Measurements from ENCODE around the gene SYT13.

The SYT13 gene

DNA sequence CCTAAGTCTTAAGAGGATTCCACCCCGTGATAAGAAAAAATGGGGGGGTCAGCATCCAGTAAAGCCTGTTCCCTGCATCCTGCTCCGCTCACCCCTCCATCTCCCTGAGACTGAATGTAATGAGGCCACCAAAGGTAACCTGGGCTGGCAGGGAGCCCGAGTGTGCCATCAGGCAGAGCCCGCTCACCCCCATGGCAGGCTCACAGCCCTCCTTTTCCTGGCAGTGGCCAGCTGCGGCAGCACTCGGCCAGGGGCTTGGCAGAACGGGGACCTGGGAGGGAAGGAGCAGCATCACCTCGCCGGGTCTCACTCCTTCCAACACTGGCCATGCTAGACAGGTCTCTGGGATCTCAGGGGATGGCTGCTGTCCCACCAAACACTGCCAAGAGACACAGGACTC lies 75.3 kb downstream of the SYT13 start:
- Histone ChIP-seq H3K27ac (ENCODE audit: low read depth, low read length, poor library complexity, severe bottlenecking) (no peak overlapping the region), H3K4me2 (ENCODE audit: low read length) (no peak overlapping the region), H3K4me1 (ENCODE audit: insufficient read depth, low read length, severe bottlenecking) (no peaks in the 10 kb centered on the region), H3K79me2 (ENCODE audit: insufficient read depth, low read length) (no peaks in the 10 kb centered on the region), H3K9me2 (ENCODE audit: low read depth, low read length) (no peaks in the 10 kb centered on the region), H3K9ac (ENCODE audit: low read length) (no peak overlapping the region), H3K27me3 (ENCODE audit: insufficient read depth, low read length) (no peaks in the 10 kb centered on the region), H3K36me3 (ENCODE audit: insufficient read depth, low read length) (no peaks in the 10 kb centered on the region), H4K20me1 (ENCODE audit: insufficient read depth, low read length) (no peaks in the 10 kb centered on the region), H3K9me3 (ENCODE audit: low read length) (no peaks in the 10 kb centered on the region), H2AFZ (ENCODE audit: low read length) (no peak overlapping the region), H3F3A (ENCODE audit: insufficient read depth, low read length) (no peaks in the 10 kb centered on the region), H3K4me3 (ENCODE audit: low read depth, low read length, poor library complexity, severe bottlenecking) (no peak overlapping the region)
- TF ChIP-seq, protein P1, sequence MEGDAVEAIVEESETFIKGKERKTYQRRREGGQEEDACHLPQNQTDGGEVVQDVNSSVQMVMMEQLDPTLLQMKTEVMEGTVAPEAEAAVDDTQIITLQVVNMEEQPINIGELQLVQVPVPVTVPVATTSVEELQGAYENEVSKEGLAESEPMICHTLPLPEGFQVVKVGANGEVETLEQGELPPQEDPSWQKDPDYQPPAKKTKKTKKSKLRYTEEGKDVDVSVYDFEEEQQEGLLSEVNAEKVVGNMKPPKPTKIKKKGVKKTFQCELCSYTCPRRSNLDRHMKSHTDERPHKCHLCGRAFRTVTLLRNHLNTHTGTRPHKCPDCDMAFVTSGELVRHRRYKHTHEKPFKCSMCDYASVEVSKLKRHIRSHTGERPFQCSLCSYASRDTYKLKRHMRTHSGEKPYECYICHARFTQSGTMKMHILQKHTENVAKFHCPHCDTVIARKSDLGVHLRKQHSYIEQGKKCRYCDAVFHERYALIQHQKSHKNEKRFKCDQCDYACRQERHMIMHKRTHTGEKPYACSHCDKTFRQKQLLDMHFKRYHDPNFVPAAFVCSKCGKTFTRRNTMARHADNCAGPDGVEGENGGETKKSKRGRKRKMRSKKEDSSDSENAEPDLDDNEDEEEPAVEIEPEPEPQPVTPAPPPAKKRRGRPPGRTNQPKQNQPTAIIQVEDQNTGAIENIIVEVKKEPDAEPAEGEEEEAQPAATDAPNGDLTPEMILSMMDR (IDR thresholded peaks at IDR 0.05; ENCODE audit: low read length): no peak
- no peak for TF ChIP-seq EZH2 (IDR thresholded peaks at IDR 0.05; ENCODE audit: borderline replicate concordance, low read length)

DNA sequence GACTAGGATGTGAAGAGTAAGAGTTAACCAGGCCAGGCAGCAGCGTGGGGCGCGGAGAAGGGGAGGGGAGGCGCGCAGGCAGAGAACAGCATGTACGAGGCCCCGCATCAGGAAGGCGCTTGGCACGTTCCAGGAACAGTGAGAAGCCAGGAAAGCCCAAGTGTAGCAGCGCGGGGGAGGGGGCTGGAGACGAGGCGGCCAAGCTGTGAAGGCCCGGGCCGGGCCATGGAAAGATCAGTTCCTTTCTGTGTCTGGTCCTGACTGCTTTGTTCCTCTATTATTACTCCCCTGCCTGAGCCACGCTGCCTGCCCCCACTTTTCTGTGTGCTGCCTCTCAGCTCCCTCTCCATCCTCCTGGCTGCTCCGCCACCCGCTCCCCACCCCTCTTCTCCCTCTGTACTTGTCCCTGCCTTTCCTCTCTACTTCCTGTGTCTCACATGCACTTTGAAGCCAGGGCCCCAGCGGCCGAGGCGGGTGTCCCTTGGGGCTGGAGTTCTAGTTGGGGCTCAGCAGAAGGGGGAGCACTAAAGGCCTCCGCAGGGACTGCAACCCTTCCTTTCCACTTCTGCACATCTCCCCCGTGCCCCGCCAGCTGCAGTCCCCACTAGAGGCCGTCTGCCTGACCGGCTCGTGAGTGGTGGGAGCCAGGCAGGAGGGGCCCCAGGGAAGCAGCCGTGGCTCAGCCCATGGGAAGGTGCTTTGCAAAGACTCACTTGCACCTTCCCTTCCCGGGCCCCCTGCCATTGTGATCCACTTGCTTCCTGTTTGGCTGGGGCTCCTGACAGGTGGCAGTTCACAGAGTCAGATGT lies 76.0 kb downstream of the SYT13 start:
- H3K9ac ChIP-seq (ENCODE audit: low read length): no peak overlapping the region
- no peaks in the 10 kb centered on the region for H3F3A ChIP-seq (ENCODE audit: insufficient read depth, low read length)
- no peak overlapping the region for H3K4me3 ChIP-seq (ENCODE audit: low read depth, low read length, poor library complexity, severe bottlenecking)
- no peaks in the 10 kb centered on the region for H3K79me2 ChIP-seq (ENCODE audit: insufficient read depth, low read length)
- no peaks in the 10 kb centered on the region for H3K4me1 ChIP-seq (ENCODE audit: insufficient read depth, low read length, severe bottlenecking)
- H3K4me2 ChIP-seq (ENCODE audit: low read length): no peak overlapping the region
- no peaks in the 10 kb centered on the region for H3K9me2 ChIP-seq (ENCODE audit: low read depth, low read length)
- no peaks in the 10 kb centered on the region for H3K27me3 ChIP-seq (ENCODE audit: insufficient read depth, low read length)
- no peaks in the 10 kb centered on the region for H3K9me3 ChIP-seq (ENCODE audit: low read length)
- H3K36me3 ChIP-seq (ENCODE audit: insufficient read depth, low read length): no peaks in the 10 kb centered on the region
- no peaks in the 10 kb centered on the region for H4K20me1 ChIP-seq (ENCODE audit: insufficient read depth, low read length)
- H3K27ac ChIP-seq (ENCODE audit: low read depth, low read length, poor library complexity, severe bottlenecking): no peak overlapping the region
- no peak for TF ChIP-seq EZH2 (IDR thresholded peaks at IDR 0.05; ENCODE audit: borderline replicate concordance, low read length)
- TF ChIP-seq, protein P1 (IDR thresholded peaks at IDR 0.05; ENCODE audit: low read length): no peak
- no peak overlapping the region for H2AFZ ChIP-seq (ENCODE audit: low read length)

- Histone ChIP-seq H3K27me3 (ENCODE audit: insufficient read depth, low read length) (no peaks in the 10 kb centered on the region), H3F3A (ENCODE audit: insufficient read depth, low read length) (no peaks in the 10 kb centered on the region), H3K4me2 (ENCODE audit: low read length) (no peak overlapping the region), H3K9me3 (ENCODE audit: low read length) (no peaks in the 10 kb centered on the region), H3K27ac (ENCODE audit: low read depth, low read length, poor library complexity, severe bottlenecking) (no peak overlapping the region), H4K20me1 (ENCODE audit: insufficient read depth, low read length) (no peaks in the 10 kb centered on the region), H3K4me1 (ENCODE audit: insufficient read depth, low read length, severe bottlenecking) (no peaks in the 10 kb centered on the region), H3K9ac (ENCODE audit: low read length) (no peak overlapping the region), H3K4me3 (ENCODE audit: low read depth, low read length, poor library complexity, severe bottlenecking) (no peak overlapping the region), H3K79me2 (ENCODE audit: insufficient read depth, low read length) (no peaks in the 10 kb centered on the region), H3K36me3 (ENCODE audit: insufficient read depth, low read length) (no peaks in the 10 kb centered on the region), H2AFZ (ENCODE audit: low read length) (no peak overlapping the region), H3K9me2 (ENCODE audit: low read depth, low read length) (no peaks in the 10 kb centered on the region)
- TF ChIP-seq, protein P1 (IDR thresholded peaks at IDR 0.05; ENCODE audit: low read length): no peak
- no peak for TF ChIP-seq EZH2 (IDR thresholded peaks at IDR 0.05; ENCODE audit: borderline replicate concordance, low read length)
Measured at GRCh38 chr11:45209000-45209879, 76.9 kb downstream of the SYT13 start.

All from OCI-LY1 (cell line).